Measurements from ENCODE around the gene SECISBP2. TPM values are rescaled to one million over a fixed set of nuclear protein-coding genes. Genes with fewer than 3 reads are reported as not detected.

Gene SECISBP2
- total and polyA plus RNA-seq, 7 donors = 21.0 to 41.8 (median 35.0) TPM

DNA sequence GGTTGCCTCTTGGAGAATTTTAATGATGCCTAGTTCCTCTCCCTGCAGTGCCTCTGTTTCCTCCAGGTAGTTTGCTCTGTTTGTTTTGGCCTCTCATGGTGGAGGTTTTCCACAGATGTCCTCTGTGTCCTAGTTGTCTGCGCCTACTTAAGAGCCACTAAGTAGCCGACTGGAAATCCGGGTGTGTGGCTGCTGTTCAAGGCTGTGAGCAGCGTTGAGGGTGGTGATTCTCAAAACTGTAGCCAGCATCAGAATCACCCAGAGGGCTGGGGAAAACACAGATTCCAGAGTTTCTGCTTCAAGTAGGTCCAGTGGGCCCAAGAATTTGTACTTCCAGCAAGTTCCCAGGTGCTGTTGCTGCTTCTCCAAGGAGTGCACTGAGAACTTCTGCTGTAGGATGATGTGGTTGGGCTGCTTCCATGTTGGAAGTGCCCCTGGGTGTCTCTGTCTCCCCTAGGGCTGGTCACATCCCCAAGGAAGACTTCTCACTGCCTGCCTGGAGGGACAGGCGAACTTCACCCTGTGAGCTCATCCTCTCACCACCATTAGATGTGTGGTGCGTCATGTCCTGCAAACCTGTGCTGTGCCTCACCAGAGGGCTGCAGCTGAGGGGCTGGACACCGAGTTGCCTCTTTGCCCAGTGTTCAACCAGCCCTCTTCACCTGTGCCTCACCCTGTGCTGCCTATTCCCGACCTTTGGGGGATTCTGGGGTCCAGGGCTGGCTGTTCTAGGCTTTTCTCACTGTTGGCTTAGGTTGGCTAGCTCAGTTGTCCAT is 34.8 kb downstream of the SECISBP2 start:
- peaks cover 45 to 100% (median 68%) of the 10 kb centered on the region in 4 donors for H3K36me3 ChIP-seq
- TF ChIP-seq EP300 (IDR thresholded peaks at IDR 0.05) (no peak), POLR2A (IDR thresholded peaks at IDR 0.05) (no peak), POLR2AphosphoS5 (IDR thresholded peaks at IDR 0.05) (no peak)
- TF ChIP-seq, protein P1, sequence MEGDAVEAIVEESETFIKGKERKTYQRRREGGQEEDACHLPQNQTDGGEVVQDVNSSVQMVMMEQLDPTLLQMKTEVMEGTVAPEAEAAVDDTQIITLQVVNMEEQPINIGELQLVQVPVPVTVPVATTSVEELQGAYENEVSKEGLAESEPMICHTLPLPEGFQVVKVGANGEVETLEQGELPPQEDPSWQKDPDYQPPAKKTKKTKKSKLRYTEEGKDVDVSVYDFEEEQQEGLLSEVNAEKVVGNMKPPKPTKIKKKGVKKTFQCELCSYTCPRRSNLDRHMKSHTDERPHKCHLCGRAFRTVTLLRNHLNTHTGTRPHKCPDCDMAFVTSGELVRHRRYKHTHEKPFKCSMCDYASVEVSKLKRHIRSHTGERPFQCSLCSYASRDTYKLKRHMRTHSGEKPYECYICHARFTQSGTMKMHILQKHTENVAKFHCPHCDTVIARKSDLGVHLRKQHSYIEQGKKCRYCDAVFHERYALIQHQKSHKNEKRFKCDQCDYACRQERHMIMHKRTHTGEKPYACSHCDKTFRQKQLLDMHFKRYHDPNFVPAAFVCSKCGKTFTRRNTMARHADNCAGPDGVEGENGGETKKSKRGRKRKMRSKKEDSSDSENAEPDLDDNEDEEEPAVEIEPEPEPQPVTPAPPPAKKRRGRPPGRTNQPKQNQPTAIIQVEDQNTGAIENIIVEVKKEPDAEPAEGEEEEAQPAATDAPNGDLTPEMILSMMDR (IDR thresholded peaks at IDR 0.05) = no peak
- DNase-seq = no peak
- no peak overlapping the region for H3K27ac ChIP-seq
- H3K27me3 ChIP-seq = no peaks in the 10 kb centered on the region
- intact Hi-C loops (cut with DNase I) = no loop called here
- H3K4me1 ChIP-seq = no peaks in the 10 kb centered on the region
- no peaks in the 10 kb centered on the region for H3K9me3 ChIP-seq
- H3K4me3 ChIP-seq = no peak overlapping the region
- 93% methylated on average over 8 of the region's 8 CpGs for WGBS, 2 donors

DNA sequence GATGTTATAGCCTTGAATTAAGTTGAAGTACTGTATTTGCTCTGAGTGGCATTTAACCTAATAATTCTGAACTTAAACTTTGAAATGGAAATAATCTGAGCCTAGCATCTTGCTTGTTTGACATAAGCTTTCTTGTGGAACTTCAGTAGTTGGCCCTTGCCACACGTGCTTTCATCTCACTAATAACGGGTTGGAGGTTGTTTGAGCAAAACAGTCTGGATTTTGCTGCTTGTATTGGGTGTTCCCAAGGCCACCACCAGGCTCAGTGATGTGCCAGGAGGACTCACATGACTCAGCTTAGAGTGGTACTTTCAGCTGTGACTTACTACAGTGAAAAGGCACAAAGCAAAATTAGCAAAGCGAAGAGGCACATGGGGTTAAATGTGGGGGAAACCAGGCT is 35.7 kb downstream of the SECISBP2 start:
- H3K27ac ChIP-seq = no peak overlapping the region
- intact Hi-C loops (cut with DNase I) = no loop called here
- no peak overlapping the region for H3K4me3 ChIP-seq
- no peaks in the 10 kb centered on the region for H3K9me3 ChIP-seq
- 84 to 85% methylated on average over 3 of the region's 3 CpGs for WGBS, 2 donors
- no peaks in the 10 kb centered on the region for H3K4me1 ChIP-seq
- TF ChIP-seq EP300 (IDR thresholded peaks at IDR 0.05) = no peak
- TF ChIP-seq POLR2A (IDR thresholded peaks at IDR 0.05) = no peak
- TF ChIP-seq POLR2AphosphoS5 (IDR thresholded peaks at IDR 0.05) = no peak
- TF ChIP-seq, protein P1 (IDR thresholded peaks at IDR 0.05) = no peak
- H3K27me3 ChIP-seq = no peaks in the 10 kb centered on the region
- DNase-seq = no peak
- H3K36me3 ChIP-seq = peaks cover 47 to 100% (median 67%) of the 10 kb centered on the region in 4 donors

GRCh38 chr9:89354471-89354870 is 36.2 kb downstream of the SECISBP2 start:
- H3K36me3 ChIP-seq = peaks cover 50 to 100% (median 67%) of the 10 kb centered on the region in 4 donors
- no peaks in the 10 kb centered on the region for H3K4me1 ChIP-seq
- intact Hi-C loops (cut with DNase I) = no loop called here
- no peak for TF ChIP-seq EP300 (IDR thresholded peaks at IDR 0.05)
- no peak for TF ChIP-seq POLR2AphosphoS5 (IDR thresholded peaks at IDR 0.05)
- TF ChIP-seq, protein P1 (IDR thresholded peaks at IDR 0.05) = no peak
- no peak for TF ChIP-seq POLR2A (IDR thresholded peaks at IDR 0.05)
- WGBS, 2 donors = 96 to 97% methylated on average over 6 of the region's 6 CpGs
- no peaks in the 10 kb centered on the region for H3K27me3 ChIP-seq
- no peak for DNase-seq
- no peaks in the 10 kb centered on the region for H3K9me3 ChIP-seq
- no peak overlapping the region for H3K4me3 ChIP-seq
- H3K27ac ChIP-seq = no peak overlapping the region

- intact Hi-C loops (cut with DNase I) = no loop called here
- WGBS, 2 donors = 97 to 98% methylated on average over 2 of the region's 2 CpGs
- Histone ChIP-seq H3K4me1 (peaks cover 0 to 8% (median 0%) of the 10 kb centered on the region in 4 donors), H3K36me3 (peaks cover 43 to 100% (median 61%) of the 10 kb centered on the region in 4 donors), H3K4me3 (no peak overlapping the region), H3K9me3 (no peaks in the 10 kb centered on the region), H3K27ac (no peak overlapping the region), H3K27me3 (no peaks in the 10 kb centered on the region)
- TF ChIP-seq EP300 (IDR thresholded peaks at IDR 0.05) (no peak), POLR2A (IDR thresholded peaks at IDR 0.05) (no peak), POLR2AphosphoS5 (IDR thresholded peaks at IDR 0.05) (no peak)
- TF ChIP-seq, protein P1 (IDR thresholded peaks at IDR 0.05) = no peak
- DNase-seq = no peak
Observed at GRCh38 chr9:89356782-89357181, 38.5 kb downstream of the SECISBP2 start.
